Measurements from ENCODE around the gene TCF25. TPM values are rescaled to one million over a fixed set of nuclear protein-coding genes. Genes with fewer than 3 reads are reported as not detected.

Gene TCF25
- polyA plus RNA-seq, 1 experiment = 156 TPM

DNA sequence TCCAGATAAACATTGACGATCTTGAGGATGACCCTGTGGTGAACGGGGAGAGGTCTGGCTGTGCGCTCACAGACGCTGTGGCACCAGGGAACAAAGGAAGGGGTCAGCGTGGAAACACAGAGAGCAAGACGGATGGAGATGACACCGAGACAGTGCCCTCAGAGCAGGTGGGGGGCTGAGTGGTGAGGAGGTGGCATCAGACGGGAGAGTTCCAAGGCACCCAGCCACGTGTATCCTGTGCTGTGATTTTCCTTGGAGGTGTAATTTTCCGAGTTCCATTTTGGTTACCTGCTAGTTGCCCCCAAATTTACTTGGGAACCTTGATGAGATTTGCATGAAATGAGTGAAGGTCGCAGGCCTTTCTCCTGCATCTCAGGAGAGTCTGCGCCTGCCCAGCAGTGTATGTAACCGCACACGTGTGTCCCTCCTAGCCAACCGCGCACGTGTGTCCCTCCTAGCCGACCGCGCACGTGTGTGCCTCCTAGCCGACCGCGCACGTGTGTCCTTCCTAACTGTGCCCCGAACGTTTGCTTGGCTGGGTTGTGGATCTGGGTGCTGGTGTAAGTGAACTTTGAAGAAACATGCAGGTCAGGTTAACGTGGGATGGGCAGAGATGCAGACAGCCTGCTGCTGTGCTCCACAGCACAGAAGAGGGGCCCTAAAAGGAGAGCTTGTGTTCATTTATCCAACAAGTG, 10.1 kb downstream of the TCF25 start:
- no peak for TF ChIP-seq CTCF (IDR thresholded peaks at IDR 0.05; ENCODE audit: low read depth, low read length)
- Histone ChIP-seq H3K27ac (ENCODE audit: low read depth, low read length) (no peak overlapping the region), H3K4me3 (ENCODE audit: low read depth, low read length) (no peak overlapping the region), H3K27me3 (ENCODE audit: control insufficient read depth, insufficient read depth, low read length) (no peaks in the 10 kb centered on the region), H3K9me3 (ENCODE audit: control insufficient read depth, insufficient read depth, low read length) (no peaks in the 10 kb centered on the region)
- ChIA-PET CTCF (interaction anchor here (0.9 kb wide), 1 partner anchor 26 kb away, joined by 3 read pairs; no protein-coding TSS in a partner anchor), POLR2A (no interaction called here)
- no peak for DNase-seq (ENCODE audit: low read depth, low spot score)

DNA sequence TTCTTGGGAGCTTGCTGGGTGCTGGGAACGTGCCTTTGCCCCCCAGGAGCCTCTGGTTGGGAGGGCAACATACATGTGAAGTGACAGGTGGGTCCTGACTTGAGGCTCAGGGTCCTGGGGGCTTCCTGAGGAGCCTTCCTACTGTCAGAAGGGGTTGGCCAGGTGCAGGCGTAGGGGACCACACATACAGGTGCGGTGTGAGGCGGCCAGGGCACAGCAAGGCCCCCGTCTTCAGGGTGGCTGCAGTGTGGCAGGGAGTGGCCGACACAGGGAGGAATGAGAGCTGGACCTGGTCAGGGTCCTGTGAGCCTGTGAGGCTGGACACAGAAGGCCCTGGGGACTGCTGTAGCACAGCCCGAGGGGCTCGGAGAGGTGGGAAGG, 10.6 kb downstream of the TCF25 start:
- Histone ChIP-seq H3K4me3 (ENCODE audit: low read depth, low read length) (no peak overlapping the region), H3K9me3 (ENCODE audit: control insufficient read depth, insufficient read depth, low read length) (no peaks in the 10 kb centered on the region), H3K27me3 (ENCODE audit: control insufficient read depth, insufficient read depth, low read length) (no peaks in the 10 kb centered on the region), H3K27ac (ENCODE audit: low read depth, low read length) (no peak overlapping the region)
- POLR2A ChIA-PET = no interaction called here
- CTCF ChIA-PET = interaction anchor here (0.9 kb wide), 1 partner anchor 26 kb away, joined by 3 read pairs; no protein-coding TSS in a partner anchor
- no peak for DNase-seq (ENCODE audit: low read depth, low spot score)
- no peak for TF ChIP-seq CTCF (IDR thresholded peaks at IDR 0.05; ENCODE audit: low read depth, low read length)

DNA sequence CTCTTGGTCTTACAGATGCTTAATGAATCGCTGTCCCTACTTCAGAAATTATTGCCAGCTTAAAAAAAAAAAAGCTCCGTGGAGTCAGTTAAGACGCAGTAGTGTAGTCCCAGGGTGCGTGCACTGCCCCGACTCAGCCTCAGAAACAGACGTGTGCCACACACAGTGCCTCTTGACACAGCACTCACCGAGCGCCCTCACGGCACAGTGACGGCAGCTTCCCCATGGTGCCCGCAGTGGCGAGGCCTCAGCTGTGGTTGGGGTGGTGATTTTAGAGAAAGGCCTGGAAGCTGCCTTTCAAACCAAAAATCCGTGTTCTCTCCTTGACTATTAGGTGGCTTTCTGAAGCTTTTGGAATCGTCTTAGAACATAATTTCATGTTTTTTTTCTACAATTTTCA, 13.9 kb downstream of the TCF25 start:
- Histone ChIP-seq H3K4me3 (ENCODE audit: low read depth, low read length) (no peak overlapping the region), H3K27ac (ENCODE audit: low read depth, low read length) (no peak overlapping the region), H3K27me3 (ENCODE audit: control insufficient read depth, insufficient read depth, low read length) (no peaks in the 10 kb centered on the region), H3K9me3 (ENCODE audit: control insufficient read depth, insufficient read depth, low read length) (no peaks in the 10 kb centered on the region)
- ChIA-PET POLR2A (interaction anchor here (0.6 to 1.2 kb wide), 4 partner anchors 13 to 174 kb away, joined by 3 to 5 read pairs (median 3); no protein-coding TSS in a partner anchor), CTCF (no interaction called here)
- no peak for DNase-seq (ENCODE audit: low read depth, low spot score)
- no peak for TF ChIP-seq CTCF (IDR thresholded peaks at IDR 0.05; ENCODE audit: low read depth, low read length)

- no peak overlapping the region for H3K27ac ChIP-seq (ENCODE audit: low read depth, low read length)
- H3K4me3 ChIP-seq (ENCODE audit: low read depth, low read length) = no peak overlapping the region
- no peak for TF ChIP-seq CTCF (IDR thresholded peaks at IDR 0.05; ENCODE audit: low read depth, low read length)
- POLR2A ChIA-PET = interaction anchor here (1.5 kb wide), 1 partner anchor 32 kb away, joined by 3 read pairs; no protein-coding TSS in a partner anchor
- no peak for DNase-seq (ENCODE audit: low read depth, low spot score)
- CTCF ChIA-PET = no interaction called here
- no peaks in the 10 kb centered on the region for H3K27me3 ChIP-seq (ENCODE audit: control insufficient read depth, insufficient read depth, low read length)
- H3K9me3 ChIP-seq (ENCODE audit: control insufficient read depth, insufficient read depth, low read length) = no peaks in the 10 kb centered on the region; the same call in 1 of the 2 replicates
Observed at GRCh38 chr16:89890200-89890599, 16.8 kb downstream of the TCF25 start.

GRCh38 chr16:89890886-89891657, 17.7 kb downstream of the TCF25 start:
- ChIA-PET CTCF (interaction anchor here (1.0 kb wide), 1 partner anchor 185 kb away, joined by 3 read pairs; no protein-coding TSS in a partner anchor), POLR2A (interaction anchor here (1.5 kb wide), 1 partner anchor 31 kb away, joined by 3 read pairs; no protein-coding TSS in a partner anchor)
- no peak for DNase-seq (ENCODE audit: low read depth, low spot score)
- Histone ChIP-seq H3K9me3 (ENCODE audit: control insufficient read depth, insufficient read depth, low read length) (no peaks in the 10 kb centered on the region; the same call in 1 of the 2 replicates), H3K27ac (ENCODE audit: low read depth, low read length) (peak overlapping the region; percentile 31), H3K27me3 (ENCODE audit: control insufficient read depth, insufficient read depth, low read length) (no peaks in the 10 kb centered on the region), H3K4me3 (ENCODE audit: low read depth, low read length) (no peak overlapping the region)
- no peak for TF ChIP-seq CTCF (IDR thresholded peaks at IDR 0.05; ENCODE audit: low read depth, low read length)
